HG03280 (cell line): Measurements from ENCODE around the gene DOCK4.

ENCODE experiments used
- ATAC-seq: cut with Tn5 transposase; IDR thresholded peaks from one replicate; pipeline ENCODE4 v1.9.1; 2021; ENCODE audit warnings: mild to moderate bottlenecking, moderate library complexity; ENCODE audit not compliant: unreplicated experiment

DOCK4 gene

DNA sequence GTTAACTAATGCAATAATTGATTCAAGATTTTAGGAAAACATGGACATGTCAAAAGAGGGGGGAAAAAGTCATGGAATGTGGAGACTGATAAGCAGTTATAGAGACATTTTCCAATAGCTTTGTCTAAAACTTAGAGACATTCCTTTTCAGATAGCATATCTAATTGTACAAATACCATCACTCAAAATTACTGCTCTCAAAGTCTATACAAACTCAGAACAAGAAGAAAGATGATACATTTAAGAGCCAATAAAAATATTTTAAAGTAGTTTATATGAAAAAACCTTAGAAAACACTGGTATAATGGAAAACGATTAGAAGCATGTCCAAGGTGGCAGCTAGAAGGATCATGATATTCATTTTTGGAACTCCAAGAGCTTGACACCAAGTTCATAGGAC is 146.5 kb downstream of the DOCK4 start:
- no peak for ATAC-seq

DNA sequence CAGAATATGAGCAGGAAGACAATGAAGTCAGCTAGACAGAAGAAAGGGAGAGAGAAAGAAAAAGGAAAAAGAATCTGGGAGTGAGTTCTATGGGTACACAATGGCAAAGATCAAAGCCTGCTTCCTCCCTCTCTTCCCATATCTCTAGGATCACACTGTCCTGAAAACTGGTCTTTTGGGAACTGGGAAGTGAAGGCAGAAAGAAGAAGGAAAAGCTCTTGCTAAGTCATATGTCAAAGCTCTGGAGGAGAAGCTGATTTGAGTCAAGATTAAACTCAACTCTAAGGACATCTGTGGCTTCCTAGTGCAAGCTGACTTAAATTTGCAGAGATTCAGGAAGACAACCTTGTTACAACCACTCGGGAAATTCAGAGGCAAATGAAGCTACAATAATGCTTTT is 147.5 kb downstream of the DOCK4 start:
- ATAC-seq = no peak

- peak; percentile 59 for ATAC-seq
Measured at GRCh38 chr7:112056409-112056808, 149.8 kb downstream of the DOCK4 start.

- ATAC-seq = no peak
Measured at GRCh38 chr7:112053737-112054069, 152.5 kb downstream of the DOCK4 start.

GRCh38 chr7:112052993-112053736 is 153.0 kb downstream of the DOCK4 start:
- no peak for ATAC-seq

- ATAC-seq = no peak
Measured at GRCh38 chr7:112052498-112052897, 153.7 kb downstream of the DOCK4 start.

GRCh38 chr7:112050250-112050881 is 155.8 kb downstream of the DOCK4 start:
- ATAC-seq = no peak

- ATAC-seq = no peak
Measured at GRCh38 chr7:112049555-112050249, 156.5 kb downstream of the DOCK4 start.

- ATAC-seq = no peak
Measured at GRCh38 chr7:112047421-112047820, 158.8 kb downstream of the DOCK4 start.

DNA sequence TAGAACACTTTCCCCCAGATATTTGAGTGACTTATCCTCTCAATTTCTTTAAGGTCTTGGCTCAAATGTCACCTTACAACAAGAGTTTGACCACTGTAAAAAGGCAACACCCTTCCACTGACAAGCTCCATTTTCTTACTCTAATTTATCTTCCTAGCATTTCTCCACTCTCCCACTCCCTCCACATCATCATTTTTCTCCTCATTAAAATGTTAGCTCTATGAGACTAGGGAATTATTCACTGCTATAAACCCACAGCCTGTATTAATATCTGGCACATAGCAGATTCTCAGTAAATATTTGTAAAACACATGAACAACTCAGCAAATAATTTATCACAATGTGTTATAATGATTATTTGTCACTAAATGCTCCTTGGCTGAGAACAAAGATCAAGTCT is 161.0 kb downstream of the DOCK4 start:
- ATAC-seq = no peak

GRCh38 chr7:112042631-112043030 is 163.6 kb downstream of the DOCK4 start:
- ATAC-seq = no peak

GRCh38 chr7:112038353-112038752 is 167.8 kb downstream of the DOCK4 start:
- no peak for ATAC-seq

DNA sequence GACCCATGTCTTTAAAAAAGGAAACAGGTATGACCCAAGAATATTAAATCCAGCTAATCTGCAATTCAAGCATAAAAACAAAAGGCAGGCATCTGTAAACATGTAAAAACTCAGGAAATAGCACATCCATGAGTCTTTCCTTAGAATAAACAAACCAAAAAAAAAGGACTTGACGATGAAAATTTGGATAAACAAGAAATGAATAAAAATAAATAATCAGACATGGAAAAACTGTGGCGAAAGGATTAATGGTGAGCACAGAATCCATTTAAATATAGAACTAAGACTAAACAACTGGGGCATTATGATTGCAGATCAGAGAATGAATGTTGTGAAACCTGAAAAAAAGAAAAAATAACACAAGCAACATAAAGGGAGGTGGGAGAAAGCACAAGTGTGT is 170.1 kb downstream of the DOCK4 start:
- ATAC-seq = no peak

- no peak for ATAC-seq
Measured at GRCh38 chr7:112031689-112032088, 174.5 kb downstream of the DOCK4 start.

DNA sequence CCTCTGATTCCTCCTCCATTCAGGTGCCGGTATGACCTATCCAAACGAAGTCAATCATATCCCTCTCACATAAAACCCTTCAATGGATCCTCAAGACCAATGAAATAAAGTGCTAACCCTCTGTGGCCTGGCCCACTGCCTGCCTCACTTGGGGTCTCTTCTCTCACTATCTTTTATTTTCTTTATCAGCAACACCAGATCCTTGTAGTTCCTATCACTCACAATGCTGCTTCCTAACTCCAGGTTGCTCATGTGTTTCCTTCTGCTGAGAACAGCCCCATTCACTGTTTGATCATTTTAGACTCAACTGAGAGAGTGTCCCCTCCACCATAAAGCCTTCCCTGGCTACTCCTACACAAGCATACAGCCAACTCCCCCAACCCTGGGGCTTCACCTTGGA is 180.6 kb downstream of the DOCK4 start:
- no peak for ATAC-seq

- ATAC-seq = no peak
Measured at GRCh38 chr7:112023786-112024185, 182.4 kb downstream of the DOCK4 start.

DNA sequence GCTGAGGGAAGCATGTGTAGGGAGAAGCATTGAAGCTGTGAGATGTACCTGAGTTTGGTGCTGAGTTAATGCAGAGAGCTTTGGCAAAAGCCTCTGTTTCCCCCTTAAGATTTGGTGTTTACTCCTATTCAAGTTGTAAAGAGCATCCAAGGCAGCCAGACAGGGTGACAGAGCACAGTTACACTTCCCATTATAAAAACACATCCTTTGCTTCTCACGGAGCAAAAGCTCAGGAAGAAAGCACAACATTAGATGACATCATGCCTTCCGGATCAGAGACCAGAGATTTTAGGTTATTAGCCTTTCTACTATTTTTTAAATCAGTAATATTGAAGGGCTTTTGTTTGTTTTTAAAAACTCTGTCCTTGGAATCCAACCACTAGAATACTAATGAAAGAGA is 182.9 kb downstream of the DOCK4 start:
- ATAC-seq = no peak

GRCh38 chr7:112022128-112022527 is 184.1 kb downstream of the DOCK4 start:
- ATAC-seq = no peak

GRCh38 chr7:112021379-112022044 is 184.7 kb downstream of the DOCK4 start:
- ATAC-seq = no peak

DNA sequence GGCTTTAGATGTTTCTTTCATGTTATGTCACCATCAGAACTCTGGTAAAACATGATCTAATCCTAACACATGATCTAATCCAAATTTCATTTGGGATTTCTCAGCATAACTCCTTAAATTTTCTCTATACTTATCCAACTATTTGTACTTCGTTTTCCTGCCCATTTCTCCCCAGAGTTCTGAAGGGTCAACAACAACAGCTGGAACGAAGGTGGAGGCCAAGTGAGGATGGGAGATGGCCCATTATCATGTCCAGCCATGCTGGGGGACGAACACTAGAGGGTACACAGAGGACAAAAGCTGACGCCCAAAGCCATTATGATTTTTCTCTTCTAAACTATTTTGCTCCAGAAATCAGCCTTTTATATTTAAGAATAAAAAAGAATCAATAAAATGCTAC is 185.4 kb downstream of the DOCK4 start:
- ATAC-seq = no peak

DNA sequence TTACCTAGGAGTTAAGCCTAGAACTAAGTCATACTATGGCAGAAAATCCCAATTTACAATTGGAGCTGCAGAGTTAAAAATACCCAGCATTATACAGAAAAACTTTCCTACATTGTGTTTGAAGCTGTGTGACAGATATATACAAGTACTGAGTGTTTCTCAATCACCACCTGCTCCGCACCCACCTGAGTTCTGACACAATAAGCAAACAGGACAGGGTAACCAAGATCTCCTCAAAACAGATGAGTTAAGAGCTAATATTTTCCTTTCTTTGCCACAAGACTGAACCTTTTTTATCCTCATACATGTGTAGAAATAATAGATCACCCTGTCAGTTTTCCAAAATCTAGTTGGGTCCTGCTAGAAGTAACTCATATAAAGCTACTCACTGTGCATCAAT is 186.3 kb downstream of the DOCK4 start:
- no peak for ATAC-seq
